SK-N-MC (cell line): ENCODE data around the gene SFXN5.

Experiments
- EZH2 ChIP-seq: fragments of 200-600 bp; sonication (generic); IDR thresholded peaks from one replicate; pipeline ENCODE4 v1.6.1; 2017; ENCODE audit warnings: antibody characterized with exemption
- FOXP2 ChIP-seq: optimal IDR thresholded peaks from 2 replicates; pipeline ENCODE3; 2011; ENCODE audit warnings: mild to moderate bottlenecking, moderate library complexity; ENCODE audit not compliant: insufficient read depth; ENCODE audit errors: extremely low read length, control extremely low read depth
- POLR2AphosphoS5 ChIP-seq: IDR thresholded peaks from 2 replicates; pipeline ENCODE4 v1.6.1; 2012; ENCODE audit warnings: mild to moderate bottlenecking, low read depth, low read length, borderline replicate concordance

GRCh38 chr2:72896446-72896845, 175.1 kb downstream of the SFXN5 start:
- no peak for TF ChIP-seq EZH2
- TF ChIP-seq POLR2AphosphoS5, result no peak
- no peak for TF ChIP-seq FOXP2
